Thyroid gland (tissue), 4 donors: ENCODE measurements around the gene EPC1.

Experiments
- CTCF ChIP-seq, 6 experiments: fragments of 200-600 bp in 3 of 6; fragments of 450-650 bp in 3 of 6; sonication (generic) in 3 of 6; IDR thresholded peaks; one replicate each; pipeline ENCODE4 v1.5.1; 2016 to 2019; ENCODE audit warnings: antibody characterized with exemption in 6 of 6, mild to moderate bottlenecking in 2 of 6, inconsistent platforms in 1 of 6, moderate library complexity in 1 of 6
- POLR2A ChIP-seq, 2 donors: fragments of 450-650 bp; IDR thresholded peaks; one replicate each; pipeline ENCODE4 v1.6.1; 2017; ENCODE audit warnings: antibody characterized with exemption in 2 of 2, mild to moderate bottlenecking in 2 of 2, moderate library complexity in 1 of 2

DNA sequence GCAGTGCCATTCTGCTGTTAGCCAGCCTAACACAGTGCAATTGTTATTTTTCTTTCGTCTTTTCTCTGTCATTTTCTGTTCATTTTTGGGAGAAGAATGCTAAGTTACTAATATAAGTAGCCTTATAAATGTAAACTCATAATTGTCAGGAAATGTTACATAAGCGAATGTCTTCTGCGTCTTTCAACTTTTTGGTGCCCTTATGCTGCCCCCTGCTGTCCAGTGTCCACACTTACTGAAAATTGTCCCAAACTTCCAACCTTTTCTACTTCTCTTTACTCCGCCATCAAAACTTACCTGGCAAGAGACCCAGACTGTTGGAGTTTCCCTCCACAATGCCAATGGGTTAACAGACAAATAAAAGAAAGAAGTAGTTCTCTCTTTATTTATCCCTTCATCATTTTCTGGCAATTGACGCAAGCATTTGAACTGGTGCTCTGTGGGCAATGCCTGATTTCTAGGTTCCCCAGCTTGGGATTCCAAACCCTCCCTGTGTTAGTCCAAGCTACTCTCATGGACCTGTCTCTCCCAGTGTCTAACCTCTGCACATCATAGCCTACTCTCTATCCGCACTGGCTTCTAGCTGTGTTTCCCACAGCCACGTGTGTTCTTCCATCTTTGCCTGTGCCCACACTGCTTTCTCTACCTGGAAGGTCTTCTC lies 21.0 kb upstream of the EPC1 start:
- TF ChIP-seq CTCF (IDR thresholded peaks at IDR 0.05) (peak; percentile 47 to 84 (median 70)), POLR2A (IDR thresholded peaks at IDR 0.05) (no peak)
